Measurements from ENCODE around the gene DCUN1D1. TPM values are rescaled to one million over a fixed set of nuclear protein-coding genes. Genes with fewer than 3 reads are reported as not detected.
A peak's percentile ranks its signal among the peaks of the same experiment; 100 is the strongest.

Gene DCUN1D1
- total RNA-seq, 2 experiments from 2014 or later, result 12.7 to 43.9 TPM

GRCh38 chr3:182979103-182979673 lies 1.1 kb downstream of the DCUN1D1 start:
- no peaks in the 10 kb centered on the region for H3K36me3 ChIP-seq (ENCODE audit: insufficient read depth, low read length)
- ChIA-PET POLR2A (interaction anchor here (0.7 to 1.6 kb wide), 6 partner anchors 10 to 120 kb away, joined by 3 to 5 read pairs (median 3); no protein-coding TSS in a partner anchor), CTCF (ENCODE audit: unreplicated experiment) (interaction anchor here (0.6 to 1.6 kb wide), 2 partner anchors 8 to 54 kb away, joined by 3 to 4 read pairs; no protein-coding TSS in a partner anchor)
- H3K4me2 ChIP-seq (ENCODE audit: low read length), result peak overlapping the region; percentile 95
- peaks cover 55% of the 10 kb centered on the region for H3K79me2 ChIP-seq (ENCODE audit: insufficient read depth, low read depth, low read length)
- peaks cover 37% of the 10 kb centered on the region for H3K4me1 ChIP-seq (ENCODE audit: insufficient read depth, low read length, poor library complexity, severe bottlenecking)
- no peak overlapping the region; the same call in 1 of the 2 replicates for H2AFZ ChIP-seq (ENCODE audit: low read length)
- H4K20me1 ChIP-seq (ENCODE audit: insufficient read depth, low read length), result peaks cover 22% of the 10 kb centered on the region; the same call in 1 of the 2 replicates
- TSS peak; percentile 80 for BruUV-seq (replicated peaks)
- TF ChIP-seq, protein P1, sequence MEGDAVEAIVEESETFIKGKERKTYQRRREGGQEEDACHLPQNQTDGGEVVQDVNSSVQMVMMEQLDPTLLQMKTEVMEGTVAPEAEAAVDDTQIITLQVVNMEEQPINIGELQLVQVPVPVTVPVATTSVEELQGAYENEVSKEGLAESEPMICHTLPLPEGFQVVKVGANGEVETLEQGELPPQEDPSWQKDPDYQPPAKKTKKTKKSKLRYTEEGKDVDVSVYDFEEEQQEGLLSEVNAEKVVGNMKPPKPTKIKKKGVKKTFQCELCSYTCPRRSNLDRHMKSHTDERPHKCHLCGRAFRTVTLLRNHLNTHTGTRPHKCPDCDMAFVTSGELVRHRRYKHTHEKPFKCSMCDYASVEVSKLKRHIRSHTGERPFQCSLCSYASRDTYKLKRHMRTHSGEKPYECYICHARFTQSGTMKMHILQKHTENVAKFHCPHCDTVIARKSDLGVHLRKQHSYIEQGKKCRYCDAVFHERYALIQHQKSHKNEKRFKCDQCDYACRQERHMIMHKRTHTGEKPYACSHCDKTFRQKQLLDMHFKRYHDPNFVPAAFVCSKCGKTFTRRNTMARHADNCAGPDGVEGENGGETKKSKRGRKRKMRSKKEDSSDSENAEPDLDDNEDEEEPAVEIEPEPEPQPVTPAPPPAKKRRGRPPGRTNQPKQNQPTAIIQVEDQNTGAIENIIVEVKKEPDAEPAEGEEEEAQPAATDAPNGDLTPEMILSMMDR (conservative IDR thresholded peaks at IDR 0.05; ENCODE audit: low read length), result no peak
- TF ChIP-seq EZH2phosphoT487 (IDR thresholded peaks at IDR 0.05; ENCODE audit: borderline replicate concordance, low read depth, low read length), result no peak
- intact Hi-C loops (cut with micrococcal nuclease; ENCODE audit: unreplicated experiment), result loop anchor here (2.0 to 10.0 kb wide), 4 partner anchors 63 to 264 kb away; partner anchors contain the start of gene MCCC1
- no peaks in the 10 kb centered on the region for H3K9me2 ChIP-seq (ENCODE audit: insufficient read depth, low read length)
- H3K9me3 ChIP-seq (ENCODE audit: low read length), result no peaks in the 10 kb centered on the region
- H3K27ac ChIP-seq (ENCODE audit: low read depth, low read length, poor library complexity, severe bottlenecking), result peak overlapping the region; percentile 3
- peak overlapping the region; percentile 91 for H3K4me3 ChIP-seq (ENCODE audit: low read depth, low read length, poor library complexity, severe bottlenecking)
- peak; percentile 17 for DNase-seq (ENCODE audit: low spot score)

DNA sequence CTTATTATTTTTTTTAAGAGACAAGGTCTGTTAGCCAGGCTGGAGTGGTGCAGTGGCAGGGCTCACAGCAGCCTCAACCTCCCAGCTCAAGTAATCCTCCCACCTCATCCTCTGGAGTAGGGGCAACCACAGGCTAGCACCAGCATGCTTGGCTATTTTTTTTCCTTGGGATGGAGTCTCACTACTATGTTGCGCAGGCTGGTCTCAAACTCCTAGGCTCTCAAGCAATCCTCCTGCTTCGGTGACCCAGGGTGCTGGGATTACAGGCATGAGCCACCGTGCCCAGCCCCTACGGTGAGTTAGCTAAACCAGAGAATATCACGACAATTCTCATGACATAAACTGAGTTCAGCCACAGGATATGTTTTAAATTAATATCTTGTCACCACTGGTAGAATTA lies 2.0 kb downstream of the DCUN1D1 start:
- no peak for DNase-seq (ENCODE audit: low spot score)
- Histone ChIP-seq H4K20me1 (ENCODE audit: insufficient read depth, low read length) (peaks cover 22% of the 10 kb centered on the region; the same call in 1 of the 2 replicates), H3K4me2 (ENCODE audit: low read length) (peak overlapping the region; percentile 95), H3K4me3 (ENCODE audit: low read depth, low read length, poor library complexity, severe bottlenecking) (peak overlapping the region; percentile 91), H3K36me3 (ENCODE audit: insufficient read depth, low read length) (no peaks in the 10 kb centered on the region), H3K9me2 (ENCODE audit: insufficient read depth, low read length) (no peaks in the 10 kb centered on the region), H3K27ac (ENCODE audit: low read depth, low read length, poor library complexity, severe bottlenecking) (no peak overlapping the region), H3K9me3 (ENCODE audit: low read length) (no peaks in the 10 kb centered on the region), H2AFZ (ENCODE audit: low read length) (no peak overlapping the region), H3K79me2 (ENCODE audit: insufficient read depth, low read depth, low read length) (peaks cover 62% of the 10 kb centered on the region), H3K4me1 (ENCODE audit: insufficient read depth, low read length, poor library complexity, severe bottlenecking) (peaks cover 37% of the 10 kb centered on the region)
- intact Hi-C loops (cut with micrococcal nuclease; ENCODE audit: unreplicated experiment), result loop anchor here (2.0 to 10.0 kb wide), 4 partner anchors 64 to 264 kb away; partner anchors contain the start of gene MCCC1
- TF ChIP-seq EZH2phosphoT487 (IDR thresholded peaks at IDR 0.05; ENCODE audit: borderline replicate concordance, low read depth, low read length), result no peak
- TF ChIP-seq, protein P1 (conservative IDR thresholded peaks at IDR 0.05; ENCODE audit: low read length), result no peak
- ChIA-PET POLR2A (interaction anchor here (0.8 to 1.6 kb wide), 6 partner anchors 9 to 120 kb away, joined by 3 to 5 read pairs (median 3); no protein-coding TSS in a partner anchor), CTCF (ENCODE audit: unreplicated experiment) (interaction anchor here (1.6 kb wide), 1 partner anchor 53 kb away, joined by 4 read pairs; no protein-coding TSS in a partner anchor)
- no TSS peak for BruUV-seq (replicated peaks)

GRCh38 chr3:182973047-182973446 lies 7.3 kb downstream of the DCUN1D1 start:
- POLR2A ChIA-PET, result no interaction called here
- CTCF ChIA-PET (ENCODE audit: unreplicated experiment), result no interaction called here
- peaks cover 28% of the 10 kb centered on the region for H3K4me1 ChIP-seq (ENCODE audit: insufficient read depth, low read length, poor library complexity, severe bottlenecking)
- H3K9me2 ChIP-seq (ENCODE audit: insufficient read depth, low read length), result no peaks in the 10 kb centered on the region
- no peaks in the 10 kb centered on the region for H3K9me3 ChIP-seq (ENCODE audit: low read length)
- H3K27ac ChIP-seq (ENCODE audit: low read depth, low read length, poor library complexity, severe bottlenecking), result no peak overlapping the region
- DNase-seq (ENCODE audit: low spot score), result no peak
- H3K4me3 ChIP-seq (ENCODE audit: low read depth, low read length, poor library complexity, severe bottlenecking), result no peak overlapping the region
- peaks cover 90% of the 10 kb centered on the region for H3K79me2 ChIP-seq (ENCODE audit: insufficient read depth, low read depth, low read length)
- no peaks in the 10 kb centered on the region for H3K36me3 ChIP-seq (ENCODE audit: insufficient read depth, low read length)
- no peak overlapping the region for H2AFZ ChIP-seq (ENCODE audit: low read length)
- TF ChIP-seq EZH2phosphoT487 (IDR thresholded peaks at IDR 0.05; ENCODE audit: borderline replicate concordance, low read depth, low read length), result no peak
- TF ChIP-seq, protein P1 (conservative IDR thresholded peaks at IDR 0.05; ENCODE audit: low read length), result no peak
- H4K20me1 ChIP-seq (ENCODE audit: insufficient read depth, low read length), result peaks cover 19% of the 10 kb centered on the region
- intact Hi-C loops (cut with micrococcal nuclease; ENCODE audit: unreplicated experiment), result loop anchor here (10.0 kb wide), 1 partner anchor 258 kb away; no protein-coding TSS in a partner anchor
- H3K4me2 ChIP-seq (ENCODE audit: low read length), result no peak overlapping the region
- no TSS peak for BruUV-seq (replicated peaks)
